GM11168 (cell line): ENCODE measurements around the gene PHC2.

ENCODE experiments used
- in situ Hi-C: fragments of 300-500 bp; cut with MboI; formaldehyde crosslinking; loops from one replicate; pipeline ENCODE4 v1.12.0; 2022; ENCODE audit warnings: low sequenced_read_pairs; ENCODE audit not compliant: unreplicated experiment

The PHC2 gene

DNA sequence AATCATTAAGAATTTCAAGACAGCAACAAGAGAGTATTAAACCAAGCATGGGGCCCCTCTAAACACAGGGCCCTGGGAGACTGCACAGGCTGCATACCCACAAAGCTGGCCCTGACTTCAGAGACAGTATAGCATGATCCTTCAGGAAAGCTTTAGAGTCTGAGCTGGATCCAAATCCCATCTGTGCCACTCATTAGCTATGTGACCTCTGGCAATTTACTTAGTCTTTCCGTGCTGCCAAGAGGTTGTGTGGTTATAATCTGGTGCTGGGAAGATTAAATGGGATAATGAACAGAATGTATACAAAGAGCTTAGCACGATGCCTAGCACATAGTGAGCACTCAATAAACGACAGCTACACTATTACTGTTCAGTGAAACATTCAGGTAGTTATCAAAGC lies 4.0 kb downstream of the PHC2 start:
- in situ Hi-C loops = no loop called here

DNA sequence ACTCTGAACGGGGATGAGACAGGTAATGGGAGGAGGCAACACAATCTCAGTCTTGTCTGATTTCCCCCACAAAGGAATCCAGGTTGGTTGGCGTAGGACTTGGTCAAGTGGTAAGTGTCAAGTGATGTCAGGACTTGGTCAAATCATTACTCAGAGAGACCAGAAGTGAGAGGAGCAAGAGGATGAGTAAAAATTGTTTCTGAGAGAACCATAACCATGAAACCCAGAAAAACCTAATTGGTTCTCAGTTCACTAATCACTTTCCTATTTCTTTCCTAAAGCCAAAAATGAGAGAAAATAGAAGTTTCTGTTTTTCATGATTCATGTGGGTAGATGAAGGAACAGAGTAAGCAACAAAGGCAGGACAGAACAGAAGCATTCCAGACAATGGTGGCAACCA lies 5.0 kb downstream of the PHC2 start:
- in situ Hi-C loops = no loop called here

DNA sequence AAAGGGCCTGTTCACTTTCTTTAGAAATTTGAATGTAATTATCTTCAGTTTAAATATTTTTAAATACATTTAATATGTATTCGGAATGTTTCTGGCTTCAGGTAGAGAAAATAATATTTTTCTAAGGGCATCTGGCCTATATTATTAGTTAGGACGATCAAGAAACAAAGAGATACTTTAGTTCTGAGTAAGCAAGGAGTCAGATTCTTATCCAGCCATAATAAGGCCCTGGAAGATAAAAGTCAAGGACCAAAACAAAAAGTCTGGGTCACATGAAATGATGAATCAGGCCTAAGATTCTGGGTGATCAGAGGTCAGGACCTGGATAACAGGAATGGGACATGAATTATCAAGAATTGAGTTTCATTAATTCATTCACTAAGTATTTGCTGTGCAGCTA lies 6.3 kb downstream of the PHC2 start:
- in situ Hi-C loops = no loop called here

DNA sequence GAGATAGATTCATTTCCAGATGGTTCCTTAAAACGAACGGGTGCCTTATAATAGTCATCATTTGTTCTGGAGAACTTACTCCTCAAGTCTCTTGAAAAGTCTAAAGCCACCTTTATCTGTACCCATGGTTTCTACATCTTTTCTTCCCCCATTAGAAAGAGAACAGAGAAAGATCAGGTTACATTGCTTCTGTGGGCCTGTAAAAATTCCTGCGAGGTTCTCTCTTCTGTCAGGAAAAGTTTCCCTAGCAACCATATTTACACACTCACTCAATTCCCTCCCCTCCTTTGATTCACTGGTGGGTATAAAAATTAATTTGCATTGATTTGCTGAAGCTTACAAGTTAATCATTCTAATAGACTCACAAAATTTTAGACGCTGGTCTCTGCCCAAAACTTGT lies 6.7 kb downstream of the PHC2 start:
- in situ Hi-C loops = no loop called here

DNA sequence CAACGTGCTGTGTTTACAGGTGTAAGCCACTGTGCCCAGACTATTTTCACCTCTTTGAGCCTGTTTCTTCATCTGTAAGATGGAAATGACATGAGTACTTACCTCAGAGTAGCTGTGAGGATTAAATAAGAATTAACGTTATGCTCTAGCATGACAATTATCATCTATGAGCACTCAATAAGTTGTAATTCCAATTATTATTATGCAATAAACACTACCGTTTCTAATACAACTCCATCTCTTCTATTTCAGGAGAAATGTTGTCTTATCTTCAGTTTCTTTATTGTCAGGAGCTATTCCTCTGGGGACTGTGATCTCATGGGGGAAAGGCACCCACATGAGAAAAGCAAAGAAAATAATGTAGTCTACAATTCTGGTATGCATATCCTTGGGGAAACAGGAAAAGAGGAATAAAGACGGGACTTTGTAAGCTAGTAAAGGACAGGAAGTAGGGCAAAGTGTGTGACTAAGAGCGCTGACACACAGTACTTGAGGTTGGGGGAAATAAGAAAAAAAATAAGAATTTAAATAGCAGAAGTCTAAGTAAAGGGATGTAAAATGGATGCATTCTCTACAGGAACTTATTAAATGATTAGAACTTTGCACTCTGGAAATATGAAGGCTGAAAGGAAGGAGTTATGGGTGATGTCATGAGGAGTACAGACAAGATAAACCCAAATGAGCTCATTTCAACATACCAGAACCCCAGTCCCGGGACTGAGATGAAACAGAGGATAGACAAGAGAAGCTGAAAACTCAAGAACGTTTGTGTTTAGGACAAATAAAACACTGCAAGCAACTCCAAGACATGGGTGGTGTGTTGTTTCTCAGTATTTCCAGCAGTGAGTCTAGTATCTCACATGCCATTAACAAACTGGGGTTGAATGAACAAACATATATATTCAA lies 9.8 kb downstream of the PHC2 start:
- in situ Hi-C loops = no loop called here

DNA sequence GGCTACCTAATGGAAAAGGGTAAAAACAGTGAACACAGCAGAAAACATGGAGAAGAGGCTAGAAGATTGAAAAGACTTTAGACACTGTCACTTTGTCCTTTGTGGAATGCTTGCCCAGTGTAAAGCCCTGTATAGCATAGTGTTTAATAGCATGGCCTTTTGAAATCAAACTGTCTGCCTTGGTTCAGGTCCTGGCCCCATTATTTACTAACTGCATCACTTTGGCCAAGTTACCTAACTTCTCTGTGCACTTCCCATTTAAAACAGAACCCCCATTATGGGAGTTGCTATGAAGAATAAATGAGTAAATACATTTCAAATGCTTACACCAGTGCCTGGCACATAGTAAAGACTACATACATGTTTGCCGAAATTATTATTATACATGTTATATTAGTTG lies 12.1 kb downstream of the PHC2 start:
- in situ Hi-C loops = no loop called here

DNA sequence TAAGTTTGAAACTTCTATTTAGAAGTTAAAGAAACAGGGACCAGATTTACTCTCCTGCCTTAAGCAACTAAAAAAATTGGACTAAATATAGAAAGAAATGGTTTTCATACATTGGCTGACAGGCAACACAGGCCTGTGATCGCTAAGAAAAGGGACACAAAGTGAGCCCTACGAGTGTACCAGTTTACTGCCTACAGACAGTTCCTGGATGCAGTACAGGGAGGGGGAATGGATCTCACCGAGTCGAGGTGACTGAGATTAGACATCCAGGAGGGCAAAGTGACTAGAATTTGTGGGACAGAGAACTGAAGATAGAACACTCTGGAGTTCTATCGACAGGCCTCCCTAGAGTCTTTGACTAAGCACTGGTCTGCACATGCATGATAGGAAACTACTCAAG lies 16.0 kb downstream of the PHC2 start:
- in situ Hi-C loops = no loop called here

DNA sequence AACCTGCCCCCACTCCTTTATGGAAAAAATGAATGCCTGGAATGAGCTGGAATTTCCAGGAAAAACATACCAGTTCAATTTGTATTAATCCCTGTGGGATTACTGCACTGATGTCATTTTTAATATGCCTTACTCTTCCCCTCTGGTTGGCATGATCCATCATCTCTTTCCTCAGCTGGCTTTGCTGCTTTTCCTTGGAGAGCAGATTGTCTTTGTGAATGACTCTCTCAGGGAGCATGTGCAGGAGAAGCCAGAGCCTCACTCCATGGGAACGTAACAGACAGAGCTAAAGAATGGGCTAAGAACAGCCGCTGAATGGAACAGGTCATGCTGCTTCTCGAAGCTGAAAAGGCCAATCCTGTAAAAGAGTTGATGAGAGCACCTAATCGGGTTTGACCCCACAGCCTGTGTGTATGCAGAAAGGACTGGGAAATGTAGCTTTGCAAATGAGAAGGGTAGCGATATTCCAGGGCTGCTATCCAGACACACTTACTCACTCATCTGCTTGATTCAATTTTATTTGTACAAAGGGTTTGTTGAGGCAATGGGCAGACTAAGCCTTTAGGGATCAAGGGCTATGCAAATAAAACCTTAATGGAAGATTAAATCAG lies 20.7 kb downstream of the PHC2 start:
- in situ Hi-C loops = no loop called here

DNA sequence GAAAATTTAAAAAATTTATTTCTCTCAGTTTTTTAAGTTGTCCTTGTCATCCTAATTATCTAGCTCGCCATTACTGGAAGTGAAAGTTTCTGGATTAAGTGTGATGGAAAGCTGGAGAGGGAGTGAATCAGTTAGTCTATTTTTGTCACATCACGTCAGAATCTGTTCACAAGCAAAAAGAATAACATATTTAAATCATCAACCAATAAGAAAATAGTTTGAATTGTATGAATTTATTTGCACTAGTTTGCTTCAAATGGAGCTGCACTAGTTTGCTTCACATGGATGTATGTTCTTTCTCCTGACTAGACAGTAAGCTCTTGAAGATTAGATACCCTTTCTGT lies 22.8 kb downstream of the PHC2 start:
- in situ Hi-C loops = no loop called here

DNA sequence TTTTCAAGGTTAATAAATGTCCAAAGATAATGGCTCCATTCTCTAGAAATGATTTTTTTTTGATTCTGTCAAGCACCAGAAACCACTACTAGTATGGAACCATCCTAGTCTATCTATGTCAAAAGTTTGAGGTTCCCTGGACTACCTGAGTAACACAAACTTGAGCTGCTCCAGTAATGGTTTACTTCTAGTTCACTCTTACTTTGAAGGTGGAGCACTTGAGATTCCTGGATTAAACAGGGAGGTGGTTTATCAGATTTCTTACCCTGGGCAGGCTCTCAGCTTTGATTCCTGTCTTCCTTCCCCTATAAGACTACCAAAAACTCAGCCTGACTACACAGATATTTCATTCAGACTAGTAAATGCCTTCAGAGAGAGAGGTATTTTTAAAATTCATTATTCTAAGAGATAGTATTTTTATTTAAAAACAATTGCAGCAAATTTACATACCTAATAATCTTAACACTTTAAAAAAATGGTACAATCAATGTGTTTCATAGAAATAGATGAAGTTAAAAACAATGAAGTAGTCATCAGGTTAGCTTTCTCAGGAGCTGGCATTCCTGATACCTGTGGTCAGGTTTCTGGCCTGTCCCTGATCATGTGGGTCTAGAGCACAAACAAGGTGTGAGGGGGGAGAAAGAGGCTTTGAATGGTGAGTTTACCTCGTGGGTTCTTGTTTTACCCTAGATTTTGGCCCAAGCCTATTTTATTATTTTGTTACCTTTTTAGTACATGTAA lies 23.4 kb downstream of the PHC2 start:
- in situ Hi-C loops = no loop called here

DNA sequence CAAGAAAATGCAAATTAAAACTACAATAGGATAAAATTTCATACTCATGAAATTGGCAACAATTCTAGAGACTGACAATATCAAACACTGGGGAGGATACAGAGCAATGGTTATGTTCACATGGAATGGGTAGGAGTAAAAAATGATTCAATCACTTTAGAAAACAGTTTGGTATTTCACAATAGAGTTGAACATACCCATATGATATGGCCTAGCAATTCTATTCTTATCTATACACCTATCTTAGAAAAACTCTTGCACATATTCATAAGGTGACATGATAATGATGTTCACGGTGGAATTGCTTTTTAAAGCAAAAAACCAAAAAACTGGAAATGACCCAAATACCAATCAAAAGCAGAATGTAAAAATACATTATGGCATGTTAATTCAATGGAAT lies 28.7 kb downstream of the PHC2 start:
- in situ Hi-C loops = no loop called here

DNA sequence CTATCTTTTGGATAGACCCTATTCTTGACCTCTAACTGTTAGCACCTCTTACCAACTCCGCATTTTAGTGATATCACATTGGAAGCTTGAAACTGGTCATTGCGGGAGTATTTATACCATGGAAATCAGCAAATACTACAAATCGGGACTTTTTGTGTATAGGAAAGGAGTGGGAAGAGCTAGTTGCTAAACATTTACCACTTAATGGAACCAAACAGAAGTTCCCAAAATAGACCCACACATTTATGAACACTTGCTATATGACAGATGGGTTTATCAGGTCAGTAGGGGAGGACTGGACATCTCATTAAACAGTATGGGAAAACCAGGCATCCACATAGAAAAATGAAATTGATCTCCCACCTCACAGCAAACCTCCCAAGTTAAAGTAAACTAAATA lies 29.4 kb downstream of the PHC2 start:
- in situ Hi-C loops = no loop called here

DNA sequence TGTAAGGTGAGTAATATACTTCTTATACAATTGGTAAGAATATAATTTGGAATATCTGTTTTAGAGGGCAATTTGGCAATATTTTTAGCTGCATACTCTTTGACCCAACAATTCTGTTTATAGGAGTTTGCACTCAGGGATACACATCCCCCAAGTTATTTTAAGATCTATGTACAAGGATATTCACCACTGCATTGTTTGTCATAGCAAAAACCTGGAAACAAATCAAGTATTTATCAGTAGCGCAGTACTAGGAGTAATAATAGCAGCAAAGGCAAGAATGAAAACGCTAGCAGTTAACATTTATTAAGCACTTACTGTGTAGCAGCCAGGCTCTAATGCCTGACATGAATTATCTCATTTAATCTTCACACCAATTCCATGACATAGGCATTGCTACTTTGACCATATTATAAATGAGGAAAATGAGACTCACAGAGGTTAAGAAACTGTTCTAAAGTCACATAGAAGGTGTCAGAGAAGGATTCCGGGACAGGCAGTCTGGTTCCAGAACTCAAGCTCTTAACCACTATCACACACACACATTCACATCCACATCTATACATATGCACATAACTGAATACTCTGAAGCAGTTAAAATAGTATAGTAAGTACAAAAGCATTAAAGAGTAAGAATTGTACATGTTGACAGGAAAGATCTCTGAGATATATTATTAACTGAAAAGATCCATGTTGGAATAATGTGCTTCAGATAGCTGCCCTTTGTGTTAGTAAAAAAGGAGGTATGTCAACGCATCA lies 30.6 kb downstream of the PHC2 start:
- in situ Hi-C loops = no loop called here

DNA sequence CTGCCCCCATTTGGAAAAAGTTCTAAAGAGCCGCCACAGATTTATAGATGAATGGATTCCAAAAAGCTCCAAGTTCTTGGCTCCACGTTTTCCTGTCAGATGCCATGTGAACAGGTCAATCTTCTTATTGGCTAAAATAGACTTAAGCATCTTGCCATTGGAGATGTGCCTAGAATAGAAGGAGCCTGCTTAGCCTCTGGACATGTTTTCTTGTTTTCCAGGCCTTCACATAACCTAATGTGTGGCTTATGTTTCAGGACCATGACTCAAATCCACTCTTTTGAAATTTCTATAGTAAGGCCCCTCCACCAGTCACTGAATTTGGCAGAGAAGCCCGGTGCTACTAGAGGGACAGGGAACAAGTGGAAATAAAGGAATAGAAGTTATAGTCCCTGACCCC lies 31.5 kb downstream of the PHC2 start:
- in situ Hi-C loops = no loop called here

DNA sequence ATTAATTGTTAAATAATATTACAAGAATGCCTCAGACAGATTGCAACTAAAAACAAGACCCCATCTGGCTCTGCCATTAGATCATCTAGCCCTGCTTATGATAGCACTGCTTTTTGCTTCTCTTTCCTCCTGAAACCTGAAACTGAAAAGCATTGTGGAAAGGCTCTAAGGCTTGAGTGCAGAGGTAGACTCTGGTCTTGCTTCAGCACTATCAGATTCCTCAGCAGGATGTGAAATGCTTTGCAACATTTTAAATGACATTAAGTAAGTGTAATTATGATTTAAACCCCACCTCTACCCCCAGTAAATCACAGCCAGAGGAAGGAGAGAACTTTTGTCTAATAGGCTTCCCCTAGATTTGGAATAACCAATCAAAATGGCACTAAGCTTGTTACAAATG lies 32.9 kb downstream of the PHC2 start:
- in situ Hi-C loops = no loop called here

DNA sequence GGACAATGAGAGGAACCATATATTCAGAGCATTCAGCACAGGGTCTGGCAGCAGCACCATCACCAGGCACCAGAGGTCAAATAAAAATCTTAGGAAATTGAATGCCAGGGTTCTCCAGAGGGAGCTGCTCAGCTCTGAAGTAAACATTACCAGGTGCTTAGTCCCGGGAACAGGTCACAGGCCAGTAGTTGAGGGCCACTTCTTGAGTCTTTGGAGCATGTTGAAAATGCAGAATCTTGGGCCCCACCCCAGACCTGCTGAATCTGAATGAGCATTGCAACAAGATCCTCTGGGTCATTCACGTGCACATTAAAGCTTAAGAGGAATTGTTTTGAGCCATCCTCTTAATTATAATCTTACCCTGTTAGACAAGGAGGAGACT lies 33.8 kb downstream of the PHC2 start:
- in situ Hi-C loops = no loop called here

DNA sequence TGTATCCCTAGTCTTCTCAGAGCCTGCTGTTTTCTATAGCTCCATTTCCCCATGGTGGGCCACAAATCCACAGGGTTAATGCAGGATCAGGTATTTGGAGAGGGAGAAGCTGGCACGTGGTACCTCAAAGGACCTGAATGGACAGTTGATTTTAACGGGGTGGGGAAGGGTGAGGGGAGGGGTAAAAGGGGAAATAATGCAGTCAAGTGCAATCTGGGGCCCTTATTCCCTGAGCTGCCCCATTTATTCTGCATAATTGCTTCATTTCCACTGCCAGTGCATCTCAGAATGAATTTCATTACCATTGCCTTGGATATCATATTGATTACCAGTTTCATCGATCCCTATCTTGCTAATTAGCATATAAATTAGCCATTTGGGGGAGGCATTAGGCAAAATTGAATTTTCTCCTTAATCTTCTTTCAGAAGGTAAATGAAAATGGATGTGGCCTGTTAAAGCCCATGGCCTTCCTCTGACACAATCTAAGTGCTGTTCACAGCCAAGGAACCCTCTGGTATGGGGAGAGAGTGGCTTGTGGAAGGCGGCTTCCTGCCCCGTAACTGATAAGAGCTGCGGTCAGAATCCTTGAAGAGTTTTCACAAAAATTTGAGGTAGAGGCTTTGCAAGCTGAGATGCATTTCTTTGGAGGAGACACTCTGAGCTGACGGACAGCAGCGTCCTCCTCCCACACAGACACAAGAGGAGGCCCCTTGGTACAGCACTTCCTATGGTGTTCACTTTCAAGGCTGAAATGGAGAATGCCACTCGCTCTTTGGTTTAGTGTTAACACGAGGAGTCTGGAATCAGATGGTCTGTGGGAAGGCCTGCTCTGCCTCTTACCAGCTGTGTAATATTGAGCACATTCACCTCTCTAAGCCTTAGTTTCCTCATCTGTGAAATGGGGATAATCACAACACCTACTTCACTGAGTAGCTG lies 34.4 kb downstream of the PHC2 start:
- in situ Hi-C loops = no loop called here

DNA sequence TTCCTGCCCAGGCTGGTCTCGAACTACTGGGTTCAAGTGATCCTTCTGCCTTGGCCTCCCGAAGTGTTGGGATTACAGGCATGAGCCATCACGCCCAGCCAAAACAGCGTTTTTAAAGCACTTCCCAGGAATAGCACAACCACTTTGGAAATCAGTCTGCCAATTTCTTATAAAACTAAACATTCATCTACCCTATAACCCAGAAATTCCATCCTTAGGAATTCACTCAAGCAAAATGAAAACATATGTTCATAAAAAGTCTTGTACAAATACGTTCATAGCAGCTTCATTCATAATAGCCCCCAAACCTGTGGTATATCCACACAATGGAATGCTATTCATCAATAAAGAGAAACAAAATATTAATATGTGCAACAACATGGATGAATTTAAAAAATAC lies 36.1 kb downstream of the PHC2 start:
- in situ Hi-C loops = no loop called here

DNA sequence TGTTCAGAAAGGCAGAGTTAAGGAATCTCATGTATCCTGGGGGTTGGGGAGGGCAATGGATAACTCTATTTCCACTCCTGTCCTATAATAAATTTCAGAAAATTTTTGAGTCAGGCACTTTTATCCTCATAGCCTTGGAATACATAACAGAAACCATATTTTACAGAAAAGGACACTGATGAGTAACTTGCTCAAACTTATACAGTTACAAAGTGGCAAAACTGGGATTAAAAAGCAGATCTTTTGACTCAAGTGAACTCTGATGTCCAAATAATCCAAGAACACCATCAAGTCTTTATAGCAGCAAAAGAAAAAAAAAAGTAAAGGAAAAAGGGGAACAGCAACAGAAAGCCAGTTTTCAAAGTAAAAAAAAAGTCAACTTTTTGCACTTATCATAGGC lies 36.9 kb downstream of the PHC2 start:
- in situ Hi-C loops = no loop called here

DNA sequence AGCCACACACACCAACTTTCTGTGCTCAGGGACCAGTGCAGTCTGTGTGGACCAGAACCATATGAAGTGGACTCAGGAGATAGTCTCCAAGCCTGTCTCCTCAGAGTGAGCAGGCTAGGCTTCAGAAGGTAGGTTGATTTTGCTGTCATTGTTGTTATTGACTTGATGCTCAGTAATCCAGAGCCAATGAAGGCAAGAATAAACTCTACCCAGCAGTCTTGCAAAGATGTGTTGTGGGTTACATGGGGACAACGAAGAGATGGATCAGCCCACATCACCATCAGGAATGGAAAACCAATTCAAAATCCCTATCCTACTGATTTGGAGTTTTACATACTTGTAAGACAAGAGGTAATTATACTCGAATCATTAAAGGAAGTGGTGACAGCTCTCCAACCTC lies 37.4 kb downstream of the PHC2 start:
- in situ Hi-C loops = no loop called here
